ENCODE measurements around the gene ZBTB3. TPM values are rescaled to one million over a fixed set of nuclear protein-coding genes. Genes with fewer than 3 reads are reported as not detected.

Gene ZBTB3
- total and polyA plus RNA-seq, 9 of the 15 experiments (the other 6 are each of a cell fraction or from before 2014, with no cell fraction given): 1.9 to 10.0 (median 4.9) TPM

DNA sequence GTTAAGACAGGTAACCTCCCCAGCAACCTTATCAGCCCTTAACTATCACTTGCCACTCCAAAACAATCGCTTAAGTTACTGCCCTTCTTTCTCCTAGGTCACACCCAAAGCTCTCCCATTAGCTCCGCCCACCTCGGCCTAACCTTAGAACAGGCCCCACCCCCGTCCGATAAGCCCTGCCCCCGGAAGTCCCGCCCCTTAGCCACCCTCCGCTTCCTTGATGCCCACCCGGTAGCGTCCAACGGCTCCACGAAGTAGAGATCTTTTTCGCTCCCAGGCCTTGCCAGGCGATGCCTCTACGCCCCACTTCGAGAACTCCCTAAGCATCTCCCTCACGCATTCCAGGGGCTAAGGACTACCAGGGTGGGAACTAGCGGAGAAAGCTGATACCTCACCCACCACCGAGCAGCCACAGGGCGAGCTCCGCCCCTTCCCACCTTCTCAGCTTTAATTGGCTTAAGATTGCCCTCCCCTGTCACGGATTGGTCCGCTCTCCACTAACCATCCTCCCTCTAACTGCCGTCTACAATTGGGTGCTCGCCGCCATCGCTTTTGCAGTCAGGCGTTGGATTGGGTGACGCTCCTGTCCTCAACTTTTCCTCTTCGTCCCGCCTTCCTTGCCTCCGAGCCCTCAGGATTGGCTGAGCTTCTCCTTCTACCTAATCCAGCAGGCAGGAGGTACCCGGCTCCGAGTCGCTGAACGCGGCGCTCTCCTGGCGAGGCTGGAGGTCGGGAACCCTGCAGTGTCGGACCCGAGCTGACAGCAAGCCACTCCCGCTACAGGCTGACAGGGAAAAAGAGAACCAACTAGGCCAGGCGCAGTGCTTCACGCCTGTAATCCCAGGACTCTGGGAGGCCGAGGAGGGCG is at the start of gene ZBTB3 (continued):
- TF ChIP-seq ERF (CRISPR knock-in tag; IDR thresholded peaks at IDR 0.05) (0 out of 2 replicates have a peak, but pooled peaks have one; percentile 41), ZNF316 (IDR thresholded peaks at IDR 0.05) (0 out of 2 replicates have a peak, but pooled peaks have one; percentile 7), MBD2 (IDR thresholded peaks at IDR 0.05; ENCODE audit: borderline replicate concordance, low read depth) (peak; percentile 99), NFE2 (IDR thresholded peaks at IDR 0.05; ENCODE audit: low read depth) (no peak), BCOR (IDR thresholded peaks at IDR 0.05) (peak; percentile 50; the same call in 1 of the 2 replicates), DIDO1 (tag; IDR thresholded peaks at IDR 0.05; ENCODE audit: low read depth) (peak; percentile 81; the same call in 1 of the 2 replicates), FOS (IDR thresholded peaks at IDR 0.05; ENCODE audit: extremely low read depth, insufficient read length) (peak; percentile 99), PHF8 (IDR thresholded peaks at IDR 0.05; ENCODE audit: borderline replicate concordance, low read length) (peak; percentile 93; the same call in 1 of the 2 replicates), PTRF (tag; IDR thresholded peaks at IDR 0.05) (no peak)
- TF ChIP-seq, protein P1, sequence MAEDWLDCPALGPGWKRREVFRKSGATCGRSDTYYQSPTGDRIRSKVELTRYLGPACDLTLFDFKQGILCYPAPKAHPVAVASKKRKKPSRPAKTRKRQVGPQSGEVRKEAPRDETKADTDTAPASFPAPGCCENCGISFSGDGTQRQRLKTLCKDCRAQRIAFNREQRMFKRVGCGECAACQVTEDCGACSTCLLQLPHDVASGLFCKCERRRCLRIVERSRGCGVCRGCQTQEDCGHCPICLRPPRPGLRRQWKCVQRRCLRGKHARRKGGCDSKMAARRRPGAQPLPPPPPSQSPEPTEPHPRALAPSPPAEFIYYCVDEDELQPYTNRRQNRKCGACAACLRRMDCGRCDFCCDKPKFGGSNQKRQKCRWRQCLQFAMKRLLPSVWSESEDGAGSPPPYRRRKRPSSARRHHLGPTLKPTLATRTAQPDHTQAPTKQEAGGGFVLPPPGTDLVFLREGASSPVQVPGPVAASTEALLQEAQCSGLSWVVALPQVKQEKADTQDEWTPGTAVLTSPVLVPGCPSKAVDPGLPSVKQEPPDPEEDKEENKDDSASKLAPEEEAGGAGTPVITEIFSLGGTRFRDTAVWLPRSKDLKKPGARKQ (CRISPR knock-in tag; IDR thresholded peaks at IDR 0.05): no peak
- TF ChIP-seq, protein P2, sequence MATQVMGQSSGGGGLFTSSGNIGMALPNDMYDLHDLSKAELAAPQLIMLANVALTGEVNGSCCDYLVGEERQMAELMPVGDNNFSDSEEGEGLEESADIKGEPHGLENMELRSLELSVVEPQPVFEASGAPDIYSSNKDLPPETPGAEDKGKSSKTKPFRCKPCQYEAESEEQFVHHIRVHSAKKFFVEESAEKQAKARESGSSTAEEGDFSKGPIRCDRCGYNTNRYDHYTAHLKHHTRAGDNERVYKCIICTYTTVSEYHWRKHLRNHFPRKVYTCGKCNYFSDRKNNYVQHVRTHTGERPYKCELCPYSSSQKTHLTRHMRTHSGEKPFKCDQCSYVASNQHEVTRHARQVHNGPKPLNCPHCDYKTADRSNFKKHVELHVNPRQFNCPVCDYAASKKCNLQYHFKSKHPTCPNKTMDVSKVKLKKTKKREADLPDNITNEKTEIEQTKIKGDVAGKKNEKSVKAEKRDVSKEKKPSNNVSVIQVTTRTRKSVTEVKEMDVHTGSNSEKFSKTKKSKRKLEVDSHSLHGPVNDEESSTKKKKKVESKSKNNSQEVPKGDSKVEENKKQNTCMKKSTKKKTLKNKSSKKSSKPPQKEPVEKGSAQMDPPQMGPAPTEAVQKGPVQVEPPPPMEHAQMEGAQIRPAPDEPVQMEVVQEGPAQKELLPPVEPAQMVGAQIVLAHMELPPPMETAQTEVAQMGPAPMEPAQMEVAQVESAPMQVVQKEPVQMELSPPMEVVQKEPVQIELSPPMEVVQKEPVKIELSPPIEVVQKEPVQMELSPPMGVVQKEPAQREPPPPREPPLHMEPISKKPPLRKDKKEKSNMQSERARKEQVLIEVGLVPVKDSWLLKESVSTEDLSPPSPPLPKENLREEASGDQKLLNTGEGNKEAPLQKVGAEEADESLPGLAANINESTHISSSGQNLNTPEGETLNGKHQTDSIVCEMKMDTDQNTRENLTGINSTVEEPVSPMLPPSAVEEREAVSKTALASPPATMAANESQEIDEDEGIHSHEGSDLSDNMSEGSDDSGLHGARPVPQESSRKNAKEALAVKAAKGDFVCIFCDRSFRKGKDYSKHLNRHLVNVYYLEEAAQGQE (IDR thresholded peaks at IDR 0.05; ENCODE audit: borderline replicate concordance): no peak
- TF ChIP-seq, protein P2 (CRISPR knock-in tag; IDR thresholded peaks at IDR 0.05; ENCODE audit: low read depth): no peak
- TF ChIP-seq, protein P3, sequence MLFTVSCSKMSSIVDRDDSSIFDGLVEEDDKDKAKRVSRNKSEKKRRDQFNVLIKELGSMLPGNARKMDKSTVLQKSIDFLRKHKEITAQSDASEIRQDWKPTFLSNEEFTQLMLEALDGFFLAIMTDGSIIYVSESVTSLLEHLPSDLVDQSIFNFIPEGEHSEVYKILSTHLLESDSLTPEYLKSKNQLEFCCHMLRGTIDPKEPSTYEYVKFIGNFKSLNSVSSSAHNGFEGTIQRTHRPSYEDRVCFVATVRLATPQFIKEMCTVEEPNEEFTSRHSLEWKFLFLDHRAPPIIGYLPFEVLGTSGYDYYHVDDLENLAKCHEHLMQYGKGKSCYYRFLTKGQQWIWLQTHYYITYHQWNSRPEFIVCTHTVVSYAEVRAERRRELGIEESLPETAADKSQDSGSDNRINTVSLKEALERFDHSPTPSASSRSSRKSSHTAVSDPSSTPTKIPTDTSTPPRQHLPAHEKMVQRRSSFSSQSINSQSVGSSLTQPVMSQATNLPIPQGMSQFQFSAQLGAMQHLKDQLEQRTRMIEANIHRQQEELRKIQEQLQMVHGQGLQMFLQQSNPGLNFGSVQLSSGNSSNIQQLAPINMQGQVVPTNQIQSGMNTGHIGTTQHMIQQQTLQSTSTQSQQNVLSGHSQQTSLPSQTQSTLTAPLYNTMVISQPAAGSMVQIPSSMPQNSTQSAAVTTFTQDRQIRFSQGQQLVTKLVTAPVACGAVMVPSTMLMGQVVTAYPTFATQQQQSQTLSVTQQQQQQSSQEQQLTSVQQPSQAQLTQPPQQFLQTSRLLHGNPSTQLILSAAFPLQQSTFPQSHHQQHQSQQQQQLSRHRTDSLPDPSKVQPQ (CRISPR knock-in tag; IDR thresholded peaks at IDR 0.05; ENCODE audit: borderline replicate concordance): no peak
- TF ChIP-seq, protein P4, sequence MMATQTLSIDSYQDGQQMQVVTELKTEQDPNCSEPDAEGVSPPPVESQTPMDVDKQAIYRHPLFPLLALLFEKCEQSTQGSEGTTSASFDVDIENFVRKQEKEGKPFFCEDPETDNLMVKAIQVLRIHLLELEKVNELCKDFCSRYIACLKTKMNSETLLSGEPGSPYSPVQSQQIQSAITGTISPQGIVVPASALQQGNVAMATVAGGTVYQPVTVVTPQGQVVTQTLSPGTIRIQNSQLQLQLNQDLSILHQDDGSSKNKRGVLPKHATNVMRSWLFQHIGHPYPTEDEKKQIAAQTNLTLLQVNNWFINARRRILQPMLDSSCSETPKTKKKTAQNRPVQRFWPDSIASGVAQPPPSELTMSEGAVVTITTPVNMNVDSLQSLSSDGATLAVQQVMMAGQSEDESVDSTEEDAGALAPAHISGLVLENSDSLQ (IDR thresholded peaks at IDR 0.05): peak; percentile 99

Measured in K562 (cell line).